H1 (cell line): Measurements from ENCODE around the gene UBE4B. TPM values are rescaled to one million over a fixed set of nuclear protein-coding genes. Genes with fewer than 3 reads are reported as not detected.

Experiments
- CTCF ChIA-PET: fragments of 300-600 bp; sonication (Branson Sonifier 250); formaldehyde crosslinking; loops from one replicate; lab custom pipeline; 2021; ENCODE audit not compliant: partially characterized antibody; lab: Charles Lee
- POLR2A ChIA-PET: fragments of 300-600 bp; sonication (Branson Sonifier 250); formaldehyde crosslinking; loops from one replicate; lab custom pipeline; 2021; ENCODE audit warnings: inconsistent platforms; ENCODE audit not compliant: partially characterized antibody; lab: Charles Lee
- DNase-seq, 2 experiments: peaks; one replicate each; pipeline versions ENCODE4 v3.0.0 to v3.0.0-alpha.2; 2010 to 2022; ENCODE audit warnings: low spot score in 2 of 2, low read depth in 1 of 2, mixed read lengths in 1 of 2
- FAIRE-seq: peaks from 2 replicates; lab custom pipeline; 2011; peaks lifted over from hg19 to GRCh38; lab: Jason Lieb, UNC
- H2AFZ ChIP-seq: 2 replicates; pipeline ENCODE4 v1.8.1; 2012; ENCODE audit warnings: low read length, inconsistent platforms
- H2AK5ac ChIP-seq: 2 replicates; pipeline ENCODE4 v1.6.1; 2013; ENCODE audit warnings: low read depth, low read length
- H2BK120ac ChIP-seq: replicated peaks from 2 replicates; pipeline ENCODE3; 2013; ENCODE audit warnings: low read depth, low read length, inconsistent platforms
- H2BK12ac ChIP-seq: 2 replicates; pipeline ENCODE4 v1.6.1; 2013; ENCODE audit warnings: low read depth, low read length
- H2BK15ac ChIP-seq: 2 replicates; pipeline ENCODE4 v1.6.1; 2013; ENCODE audit warnings: low read length
- H2BK20ac ChIP-seq: 2 replicates; pipeline ENCODE4 v1.6.1; 2013; ENCODE audit warnings: low read length
- H2BK5ac ChIP-seq: 2 replicates; pipeline ENCODE4 v1.6.1; 2013; ENCODE audit warnings: low read depth, low read length
- H3K14ac ChIP-seq: 2 replicates; pipeline ENCODE4 v1.6.1; 2013; ENCODE audit warnings: inconsistent platforms; ENCODE audit not compliant: insufficient read length
- H3K18ac ChIP-seq: 2 replicates; pipeline ENCODE4 v1.6.1; 2013; ENCODE audit warnings: low read length; ENCODE audit errors: extremely low read depth
- H3K23ac ChIP-seq: 2 replicates; pipeline ENCODE4 v1.6.1; 2013; ENCODE audit warnings: inconsistent platforms; ENCODE audit not compliant: insufficient read length
- H3K23me2 ChIP-seq: 2 replicates; pipeline ENCODE4 v1.6.1; 2013; ENCODE audit warnings: low read depth, low read length
- H3K27ac ChIP-seq: 2 replicates; pipeline ENCODE4 v1.6.1; 2011; ENCODE audit warnings: low read depth, low read length, inconsistent platforms
- H3K27me3 ChIP-seq, 4 experiments: replicated peaks in 1 of 4; 1 replicate in 1 of 4; 2 replicates in 3 of 4; pipeline versions ENCODE4 v1.6.1 to v1.8.1; 2011 to 2013; ENCODE audit warnings: low read length in 3 of 4, mild to moderate bottlenecking in 3 of 4, inconsistent platforms in 2 of 4, mixed read lengths in 2 of 4, moderate library complexity in 1 of 4; ENCODE audit not compliant: control insufficient read depth in 3 of 4, insufficient read depth in 3 of 4; ENCODE audit errors: extremely low read depth in 1 of 4
- H3K36me3 ChIP-seq, 4 experiments: 2 replicates each; pipeline versions ENCODE4 v1.6.1 to v1.8.1; 2011 to 2013; ENCODE audit warnings: mild to moderate bottlenecking in 4 of 4, low read length in 3 of 4, moderate library complexity in 2 of 4, control low read depth in 1 of 4, inconsistent platforms in 1 of 4; ENCODE audit not compliant: insufficient read depth in 4 of 4, control insufficient read depth in 2 of 4
- H3K4ac ChIP-seq: replicated peaks from 2 replicates; pipeline ENCODE3; 2013; ENCODE audit warnings: low read length, low read depth, mixed read lengths, inconsistent platforms; ENCODE audit not compliant: insufficient read length
- H3K4me1 ChIP-seq, 4 experiments: replicated peaks in 1 of 4; 1 replicate in 1 of 4; 2 replicates in 3 of 4; pipeline versions ENCODE4 v1.6.1 to v1.8.1; 2011 to 2013; ENCODE audit warnings: low read length in 3 of 4, inconsistent platforms in 2 of 4, mixed read lengths in 1 of 4; ENCODE audit not compliant: insufficient read depth in 4 of 4, control insufficient read depth in 3 of 4
- H3K4me2 ChIP-seq, 2 experiments: 2 replicates each; pipeline versions ENCODE4 v1.6.1 to v1.8.1; 2011 to 2013; ENCODE audit warnings: low read depth in 2 of 2, low read length in 2 of 2, control low read depth in 1 of 2, inconsistent platforms in 1 of 2, mild to moderate bottlenecking in 1 of 2; ENCODE audit not compliant: insufficient read depth in 1 of 2
- H3K4me3 ChIP-seq, 4 experiments: fragments of 200-600, 300-600 bp in 1 of 4; sonication (generic), shearing (Covaris generic), sonication (Bioruptor Twin) in 1 of 4; 2 replicates each; pipeline versions ENCODE4 v1.5.1 to v1.8.1; 2011 to 2016; ENCODE audit warnings: low read length in 4 of 4, low read depth in 3 of 4, control low read depth in 2 of 4, inconsistent platforms in 2 of 4, mild to moderate bottlenecking in 2 of 4, mixed read lengths in 1 of 4, moderate library complexity in 1 of 4; ENCODE audit not compliant: insufficient read depth in 2 of 4; ENCODE audit errors: extremely low read depth in 1 of 4
- H3K56ac ChIP-seq: replicated peaks from 2 replicates; pipeline ENCODE3; 2013; ENCODE audit warnings: low read depth, mild to moderate bottlenecking, mixed read lengths, low read length, inconsistent platforms; ENCODE audit not compliant: insufficient read length
- H3K79me1 ChIP-seq: 2 replicates; pipeline ENCODE4 v1.6.1; 2013; ENCODE audit warnings: low read depth, low read length, control low read depth
- H3K79me2 ChIP-seq, 2 experiments: 2 replicates each; pipeline versions ENCODE4 v1.6.1 to v1.8.1; 2012 to 2013; ENCODE audit warnings: low read length in 2 of 2, mild to moderate bottlenecking in 2 of 2, inconsistent platforms in 1 of 2; ENCODE audit not compliant: insufficient read depth in 2 of 2, control insufficient read depth in 1 of 2
- H3K9ac ChIP-seq, 4 experiments: replicated peaks in 1 of 4; 1 replicate in 1 of 4; 2 replicates in 3 of 4; pipeline versions ENCODE4 v1.6.1 to v1.8.1; 2011 to 2013; ENCODE audit warnings: low read depth in 3 of 4, low read length in 3 of 4, control low read depth in 2 of 4, mild to moderate bottlenecking in 2 of 4, moderate library complexity in 2 of 4, inconsistent platforms in 1 of 4; ENCODE audit errors: extremely low read depth in 1 of 4
- H3K9me3 ChIP-seq, 2 experiments: 2 replicates each; pipeline versions ENCODE4 v1.6.1 to v1.8.1; 2012 to 2013; ENCODE audit warnings: mild to moderate bottlenecking in 2 of 2, moderate library complexity in 2 of 2, control low read depth in 1 of 2, inconsistent platforms in 1 of 2, low read depth in 1 of 2, low read length in 1 of 2, mixed read lengths in 1 of 2; ENCODE audit not compliant: insufficient read depth in 2 of 2
- H4K20me1 ChIP-seq, 2 experiments: replicated peaks in 1 of 2; 2 replicates each; pipeline versions ENCODE3 to v1.8.1; 2011 to 2013; ENCODE audit warnings: inconsistent platforms in 2 of 2, low read length in 2 of 2, mild to moderate bottlenecking in 1 of 2; ENCODE audit not compliant: insufficient read depth in 2 of 2, control insufficient read depth in 1 of 2
- H4K5ac ChIP-seq: 2 replicates; pipeline ENCODE4 v1.6.1; 2013; ENCODE audit warnings: low read length, low read depth, mixed read lengths, inconsistent platforms; ENCODE audit not compliant: insufficient read length
- H4K8ac ChIP-seq: 2 replicates; pipeline ENCODE4 v1.8.0; 2013; ENCODE audit warnings: mild to moderate bottlenecking, moderate library complexity, low read length, inconsistent platforms; ENCODE audit not compliant: insufficient read depth; ENCODE audit errors: extremely low read depth
- H4K91ac ChIP-seq: replicated peaks from 2 replicates; pipeline ENCODE3; 2013; ENCODE audit warnings: low read length, mixed read lengths, inconsistent platforms; ENCODE audit not compliant: insufficient read length
- ATF2 ChIP-seq: IDR thresholded peaks from 2 replicates; pipeline ENCODE4 v1.6.1; 2012; ENCODE audit warnings: low read length, inconsistent platforms
- BRCA1 ChIP-seq: IDR thresholded peaks from 2 replicates; pipeline ENCODE4 v1.6.1; 2012; ENCODE audit warnings: low read depth, low read length, improper control_type of control experiment
- CREB1 ChIP-seq: IDR thresholded peaks from 2 replicates; pipeline ENCODE4 v1.6.1; 2012; ENCODE audit warnings: inconsistent platforms
- EGR1 ChIP-seq: IDR thresholded peaks from 2 replicates; pipeline ENCODE4 v1.6.1; 2011; ENCODE audit warnings: low read depth, low read length, borderline replicate concordance
- JUN ChIP-seq: IDR thresholded peaks from 2 replicates; pipeline ENCODE4 v1.6.1; 2011; ENCODE audit warnings: low read depth, mild to moderate bottlenecking, improper control_type of control experiment, low read length
- POLR2AphosphoS5 ChIP-seq: IDR thresholded peaks from 2 replicates; pipeline ENCODE4 v1.6.1; 2011; ENCODE audit warnings: low read depth, low read length
- RAD21 ChIP-seq, 2 experiments: IDR thresholded peaks in 1 of 2; conservative IDR thresholded peaks in 1 of 2; 2 replicates each; pipeline ENCODE4 v1.6.1; 2011; ENCODE audit warnings: low read depth in 2 of 2, low read length in 2 of 2, improper control_type of control experiment in 1 of 2, inconsistent platforms in 1 of 2, mild to moderate bottlenecking in 1 of 2, moderate library complexity in 1 of 2
- RNF2 ChIP-seq: fragments of 200-900, 300-1000 bp; sonication (generic); IDR thresholded peaks from 2 replicates; pipeline ENCODE4 v1.7.1; 2016; ENCODE audit warnings: borderline replicate concordance, low read depth, mild to moderate bottlenecking, antibody characterized with exemption, low read length; ENCODE audit not compliant: poor library complexity, severe bottlenecking; ENCODE audit errors: missing control alignments
- TAF1 ChIP-seq: IDR thresholded peaks from 2 replicates; pipeline ENCODE4 v1.6.1; 2011; ENCODE audit warnings: mild to moderate bottlenecking, low read depth, low read length
- TAF7 ChIP-seq: optimal IDR thresholded peaks from 2 replicates; pipeline ENCODE3; 2011; ENCODE audit warnings: low read depth, mild to moderate bottlenecking, inconsistent platforms, low read length, moderate library complexity, borderline replicate concordance
- USF2 ChIP-seq: IDR thresholded peaks from 2 replicates; pipeline ENCODE4 v1.6.1; 2011; ENCODE audit warnings: low read length, improper control_type of control experiment
- ZNF274 ChIP-seq: IDR thresholded peaks from 2 replicates; pipeline ENCODE4 v1.7.0; 2012; ENCODE audit warnings: low read length, borderline replicate concordance; ENCODE audit errors: extremely low read depth
- polyA plus RNA-seq, 7 experiments: library from polyadenylated mRNA; depleted of rRNA in 3 of 7; stranded (reverse) in 5 of 7; unstranded in 2 of 7; fragments of >200 nt in 5 of 7; fragments of 200-250 nt in 2 of 7; gene quantifications; 1 replicate in 5 of 7; 2 replicates in 1 of 7; 4 replicates in 1 of 7; pipeline versions ENCODE4 v1.2.1 to v1.2.3, GENCODE V29; 2011 to 2013; ENCODE audit warnings: missing spikeins in 2 of 7, mixed read lengths in 2 of 7
- total RNA-seq: library from RNA; stranded (reverse); fragmentation: NEBNext Ultra II Directional; extraction: Animal tissue kit (Norgen Biotek cat#: 25700); gene quantifications from 2 replicates; pipeline ENCODE4 v1.2.1, GENCODE V29; 2021

Gene UBE4B
- total and polyA plus RNA-seq, 2 of the 8 experiments (the other 6 are each of a cell fraction or from before 2014, with no cell fraction given), result 24.5 to 90.1 TPM

- POLR2A ChIA-PET, result interaction anchor here (0.6 kb wide), 1 partner anchor 97 kb away, joined by 3 read pairs; no protein-coding TSS in a partner anchor
- CTCF ChIA-PET, result interaction anchor here (0.7 to 1.4 kb wide), 2 partner anchors 18 to 133 kb away, joined by 3 to 4 read pairs; no protein-coding TSS in a partner anchor
- no peak overlapping the region for H3K9ac ChIP-seq
- no peak for TF ChIP-seq BRCA1
- no peak for TF ChIP-seq USF2
- TF ChIP-seq POLR2AphosphoS5, result no peak
- no peak for TF ChIP-seq EGR1
- TF ChIP-seq TAF1, result no peak
- TF ChIP-seq ZNF274, result no peak
- no peak for TF ChIP-seq RNF2
- no peak for TF ChIP-seq RAD21 (IDR thresholded peaks at IDR 0.05 in 1 of 2, conservative IDR thresholded peaks at IDR 0.05 in 1 of 2; ENCODE audit: low read depth in 2 of 2, low read length in 2 of 2)
- no peak for TF ChIP-seq JUN
- TF ChIP-seq TAF7, result no peak
- no peak for TF ChIP-seq CREB1
- TF ChIP-seq ATF2, result no peak
Observed at GRCh38 chr1:10027027-10027426, 5.7 kb upstream of the UBE4B start.

More at GRCh38 chr1:10027027-10027426, 5.7 kb upstream of the UBE4B start:
- Histone ChIP-seq H4K5ac (no peak overlapping the region), H2AFZ (no peak overlapping the region), H3K79me1 (no peaks in the 10 kb centered on the region), H3K18ac (no peak overlapping the region), H4K20me1 (no peaks in the 10 kb centered on the region), H3K27me3 (no peaks in the 10 kb centered on the region), H3K23me2 (no peaks in the 10 kb centered on the region), H4K8ac (no peak overlapping the region), H2BK20ac (no peak overlapping the region), H3K14ac (no peak overlapping the region), H3K36me3 (no peaks in the 10 kb centered on the region), H3K4me3 (no peak overlapping the region), H3K27ac (no peak overlapping the region), H4K91ac (no peak overlapping the region), H3K9me3 (peaks cover 0 to 4% of the 10 kb centered on the region in 2 experiments; a peak in 1 of 4 replicates), H2AK5ac (no peak overlapping the region), H2BK15ac (no peak overlapping the region), H3K23ac (no peak overlapping the region), H2BK12ac (no peak overlapping the region), H3K79me2 (no peaks in the 10 kb centered on the region), H3K4me1 (no peaks in the 10 kb centered on the region), H2BK5ac (no peak overlapping the region), H3K4ac (no peak overlapping the region), H3K4me2 (no peak overlapping the region), H3K56ac (no peak overlapping the region), H2BK120ac (no peak overlapping the region)
- DNase-seq (no peak), FAIRE-seq (no peak)
